K562 (cell line): ENCODE data around the gene SLX4IP. TPM values are rescaled to one million over a fixed set of nuclear protein-coding genes. Genes with fewer than 3 reads are reported as not detected.

Source experiments
- ATAC-seq: fragments of 200-7000 bp; cut with Tn5 transposase; 3 replicates; pipeline ENCODE4 v1.9.1; 2020; ENCODE audit warnings: moderate library complexity
- BruUV-seq: library from RNA; stranded (reverse); fragments of 400-500 nt; replicated peaks from 2 replicates; lab custom pipeline; 2021; lab: Mats Ljungman, UMichigan
- CTCF ChIA-PET: fragments of 300-600 bp; formaldehyde crosslinking; extraction: SDS; loops from one replicate; lab custom pipeline; 2021; ENCODE audit warnings: low intra/inter-chr PET ratio; lab: Yijun Ruan, JAX
- POLR2A ChIA-PET: fragments of 300-600, 350-650 bp; sonication (Branson Sonifier 250); formaldehyde crosslinking; extraction: SDS; loops from one replicate; lab custom pipeline; 2021; ENCODE audit warnings: antibody characterized with exemption, inconsistent platforms; lab: Yijun Ruan, JAX
- DNase-seq, 4 experiments: peaks; one replicate each; pipeline versions ENCODE4 v3.0.0 to v3.0.0-alpha.2; 2011 to 2018; ENCODE audit warnings: low spot score in 3 of 4, mixed read lengths in 3 of 4; ENCODE audit errors: extremely low read depth in 1 of 4
- FAIRE-seq: peaks from 2 replicates; lab custom pipeline; 2011; peaks lifted over from hg19 to GRCh38; lab: Jason Lieb, UNC
- H2AFZ ChIP-seq: 2 replicates; pipeline ENCODE4 v1.6.0; 2011; ENCODE audit warnings: low read depth, low read length, control low read depth, inconsistent platforms
- H3K27ac ChIP-seq: fragments of 200-600 bp; 3 replicates; pipeline ENCODE4 v1.8.0; 2011; ENCODE audit warnings: low read depth, mild to moderate bottlenecking, control low read depth, inconsistent platforms, low read length, moderate library complexity, mixed read lengths; ENCODE audit errors: extremely low read depth
- H3K27me3 ChIP-seq, 2 experiments: fragments of 300-600 bp in 1 of 2; 2 replicates in 1 of 2; 3 replicates in 1 of 2; pipeline versions ENCODE4 v1.6.0 to v1.8.0; 2011; ENCODE audit warnings: inconsistent platforms in 2 of 2, low read length in 2 of 2, mild to moderate bottlenecking in 1 of 2, mixed read lengths in 1 of 2, moderate library complexity in 1 of 2; ENCODE audit not compliant: control insufficient read depth in 2 of 2, insufficient read depth in 2 of 2
- H3K36me3 ChIP-seq: fragments of 300-600 bp; 3 replicates; pipeline ENCODE4 v1.8.0; 2011; ENCODE audit warnings: mild to moderate bottlenecking, low read length, inconsistent platforms; ENCODE audit not compliant: control insufficient read depth, insufficient read depth
- H3K4me1 ChIP-seq, 2 experiments: fragments of 200-600 bp in 1 of 2; replicated peaks in 1 of 2; 2 replicates in 1 of 2; 3 replicates in 1 of 2; pipeline versions ENCODE4 v1.5.1 to v1.8.0; 2011; ENCODE audit warnings: inconsistent platforms in 2 of 2, low read length in 2 of 2, mild to moderate bottlenecking in 1 of 2, mixed read lengths in 1 of 2, moderate library complexity in 1 of 2; ENCODE audit not compliant: control insufficient read depth in 2 of 2, insufficient read depth in 2 of 2
- H3K4me2 ChIP-seq: 2 replicates; pipeline ENCODE4 v1.6.1; 2011; ENCODE audit warnings: low read length, control low read depth, inconsistent platforms, mixed read lengths; ENCODE audit not compliant: insufficient read depth
- H3K4me3 ChIP-seq: fragments of 200-600 bp; sonication (generic), shearing (Covaris generic); 2 replicates; pipeline ENCODE4 v1.5.1; 2016; ENCODE audit warnings: control low read depth, inconsistent platforms
- H3K79me2 ChIP-seq: fragments of 200-600 bp; 3 replicates; pipeline ENCODE4 v1.8.0; 2011; ENCODE audit warnings: low read length, inconsistent platforms; ENCODE audit not compliant: control insufficient read depth, insufficient read depth
- H3K9ac ChIP-seq, 2 experiments: 2 replicates each; pipeline versions ENCODE4 v1.6.0 to v1.6.1; 2011; ENCODE audit warnings: low read depth in 2 of 2, low read length in 2 of 2, control low read depth in 1 of 2, inconsistent platforms in 1 of 2, mild to moderate bottlenecking in 1 of 2, mixed read lengths in 1 of 2; ENCODE audit not compliant: insufficient read depth in 1 of 2
- H3K9me1 ChIP-seq: one replicate; pipeline ENCODE4 v1.6.0; 2011; ENCODE audit warnings: inconsistent platforms, mild to moderate bottlenecking, low read length, moderate library complexity; ENCODE audit not compliant: control insufficient read depth, insufficient read depth
- H3K9me3 ChIP-seq: replicated peaks from 2 replicates; pipeline ENCODE4 v1.5.1; 2011; ENCODE audit warnings: low read depth, low read length, inconsistent platforms; ENCODE audit not compliant: control insufficient read depth, insufficient read depth
- H4K20me1 ChIP-seq: replicated peaks from 2 replicates; pipeline ENCODE4 v1.6.1; 2011; ENCODE audit warnings: low read length, inconsistent platforms, mixed read lengths; ENCODE audit not compliant: control insufficient read depth, insufficient read depth
- CTCFL ChIP-seq: IDR thresholded peaks from 2 replicates; pipeline ENCODE4 v1.6.1; 2011; ENCODE audit warnings: borderline replicate concordance, low read depth, mild to moderate bottlenecking, moderate library complexity, low read length; ENCODE audit not compliant: insufficient read depth, poor library complexity, severe bottlenecking
- EZH2 ChIP-seq: IDR thresholded peaks from 2 replicates; pipeline ENCODE4 v1.6.1; 2012; ENCODE audit warnings: low read depth, mild to moderate bottlenecking, inconsistent platforms, low read length, borderline replicate concordance
- JUND ChIP-seq, 2 experiments: IDR thresholded peaks; 2 replicates in 1 of 2; 3 replicates in 1 of 2; pipeline ENCODE4 v1.6.1; 2011; ENCODE audit warnings: borderline replicate concordance in 2 of 2, low read depth in 2 of 2, low read length in 2 of 2, improper control_type of control experiment in 1 of 2, missing biosample characterization in 1 of 2, missing genetic modification characterization in 1 of 2, missing genetic modification reagents in 1 of 2
- MCM7 ChIP-seq, 2 experiments: fragments of 450-650 bp; IDR thresholded peaks; 2 replicates each; pipeline ENCODE4 v1.6.1; 2016 to 2018
- MITF ChIP-seq: IDR thresholded peaks from 2 replicates; pipeline ENCODE4 v1.6.1; 2014; ENCODE audit warnings: antibody characterized with exemption
- NRF1 ChIP-seq, 2 experiments: fragments of 450-650 bp; IDR thresholded peaks in 1 of 2; conservative IDR thresholded peaks in 1 of 2; 2 replicates each; pipeline ENCODE4 v1.6.1; 2014; ENCODE audit warnings: mild to moderate bottlenecking in 2 of 2
- POLR3G ChIP-seq: IDR thresholded peaks from 2 replicates; pipeline ENCODE4 v1.6.1; 2011; ENCODE audit not compliant: insufficient read length, insufficient replicate concordance; ENCODE audit errors: extremely low read depth
- SOX6 ChIP-seq: fragments of 450-650 bp; IDR thresholded peaks from 2 replicates; pipeline ENCODE4 v1.6.1; 2014; ENCODE audit warnings: mild to moderate bottlenecking
- UBTF ChIP-seq, 2 experiments: IDR thresholded peaks; 2 replicates each; pipeline ENCODE4 v1.6.1; 2012; ENCODE audit warnings: improper control_type of control experiment in 2 of 2, low read depth in 2 of 2, low read length in 2 of 2, borderline replicate concordance in 1 of 2
- ZNF431 ChIP-seq: sonication (generic); formaldehyde crosslinking; IDR thresholded peaks from 2 replicates; pipeline ENCODE4 v1.8.0; 2022; ENCODE audit warnings: mild to moderate bottlenecking, missing genetic modification reagents
- WGBS: fragments of 100-300 bp; shearing (Covaris generic); methylation state at CpG from one replicate; pipeline ENCODE4 v1.1.6; 2016; ENCODE audit warnings: low coverage, mixed read lengths; ENCODE audit not compliant: insufficient coverage; ENCODE audit errors: missing lambda C conversion rate; 5-methylcytosine and 5-hydroxymethylcytosine counted together
- in situ Hi-C: fragments of 300-500 bp; cut with MboI; formaldehyde crosslinking; loops from 4 replicates; pipeline ENCODE4 v1.15.0; 2018; ENCODE audit warnings: inconsistent platforms, mixed read lengths
- intact Hi-C: fragments of 100-400 bp; cut with micrococcal nuclease; formaldehyde crosslinking; loops from 2 replicates; pipeline ENCODE4 v1.14.2; 2022
- polyA plus RNA-seq, 8 experiments: library from polyadenylated mRNA; depleted of rRNA in 4 of 8; stranded (reverse) in 5 of 8; unstranded in 3 of 8; fragments of >200 nt; fragmentation: Nextera tagmentation in 2 of 8; fragmentation: Illumina TruSeq in 1 of 8; extraction: Ambion mirVana in 2 of 8; extraction: Trizol in 1 of 8; gene quantifications; 2 replicates each; pipeline versions ENCODE4 v1.2.1 to v1.2.3, GENCODE V29; 2011 to 2014; ENCODE audit warnings: inconsistent platforms in 1 of 8, missing spikeins in 1 of 8
- total RNA-seq, 7 experiments: library from RNA; depleted of rRNA in 6 of 7; stranded (reverse); fragments of >200 nt in 6 of 7; fragmentation: Illumina TruSeq in 2 of 7; extraction: Trizol in 2 of 7; gene quantifications; 2 replicates each; pipeline versions ENCODE4 v1.2.1 to v1.2.3, GENCODE V29; 2011 to 2021; ENCODE audit warnings: low replicate concordance in 1 of 7
- TF ChIP-seq, protein P1 (sequence below): sonication (generic); formaldehyde crosslinking; IDR thresholded peaks from 2 replicates; pipeline ENCODE4 v1.8.0; 2022; ENCODE audit warnings: missing genetic modification reagents, mild to moderate bottlenecking, borderline replicate concordance

Gene SLX4IP
- total and polyA plus RNA-seq, 9 of the 15 experiments (the other 6 are each of a cell fraction or from before 2014, with no cell fraction given) = 1.5 to 5.9 (median 3.5) TPM

DNA sequence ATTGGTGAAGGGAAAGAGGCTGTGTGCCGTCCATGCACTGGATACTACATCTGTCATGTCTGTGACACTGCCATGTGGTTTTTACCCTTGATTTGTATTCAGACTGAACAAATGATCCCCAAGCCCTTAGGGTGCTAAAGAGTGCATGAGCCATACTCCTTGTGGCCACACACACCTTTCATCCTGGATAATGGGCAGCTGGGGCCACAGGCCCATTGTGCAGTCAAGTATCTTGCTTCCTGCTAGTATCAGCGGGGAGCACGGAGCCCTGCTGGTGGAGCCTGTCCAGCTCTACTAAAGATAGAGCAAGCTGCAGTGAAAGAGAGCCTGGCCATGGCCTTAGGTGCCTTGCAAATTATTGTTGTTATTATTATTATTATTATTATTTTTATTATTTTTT is 75.1 kb downstream of the SLX4IP start (continued):
- TF ChIP-seq JUND (IDR thresholded peaks at IDR 0.05; ENCODE audit: borderline replicate concordance, low read depth, low read length) (no peak), JUND (tag; IDR thresholded peaks at IDR 0.05; ENCODE audit: borderline replicate concordance, low read depth, low read length) (no peak), UBTF (IDR thresholded peaks at IDR 0.05; ENCODE audit: borderline replicate concordance in 1 of 2, low read depth in 2 of 2, low read length in 2 of 2) (no peak), POLR3G (no peak), CTCFL (no peak)

GRCh38 chr20:10511170-10511508 is 76.0 kb downstream of the SLX4IP start:
- POLR2A ChIA-PET = interaction anchor here (0.6 to 1.0 kb wide), 4 partner anchors 12 to 88 kb away, joined by 3 to 4 read pairs (median 3); partner anchors contain the start of genes MKKS and SLX4IP
- peak overlapping the region; percentile 71 for H2AFZ ChIP-seq
- ATAC-seq = peak; percentile 12
- H3K79me2 ChIP-seq = peaks cover 25% of the 10 kb centered on the region; the same call in 2 of the 3 replicates
- 22% methylated on average over 3 of the region's 3 CpGs for WGBS
- FAIRE-seq = no peak
- H3K4me3 ChIP-seq = no peak overlapping the region
- peaks cover 11 to 38% of the 10 kb centered on the region in 2 experiments; a peak in 4 of 5 replicates for H3K4me1 ChIP-seq
- H3K9ac ChIP-seq = peak overlapping the region in 1 of 2 experiments; percentile 66; a peak in 2 of 4 replicates
- H3K27me3 ChIP-seq = no peaks in the 10 kb centered on the region
- CTCF ChIA-PET = no interaction called here
- H3K9me3 ChIP-seq = no peaks in the 10 kb centered on the region
- DNase-seq = no peak
- intact Hi-C loops (no loop called here), in situ Hi-C loops (no loop called here)
- H3K36me3 ChIP-seq = no peaks in the 10 kb centered on the region
- no peaks in the 10 kb centered on the region for H3K9me1 ChIP-seq
- peak overlapping the region; percentile 74 for H3K4me2 ChIP-seq
- H4K20me1 ChIP-seq = no peaks in the 10 kb centered on the region
- TSS peak; percentile 96 for BruUV-seq
- H3K27ac ChIP-seq = peak overlapping the region; percentile 96
- TF ChIP-seq MITF = no peak
- no peak for TF ChIP-seq MCM7 (IDR thresholded peaks at IDR 0.05)
- no peak for TF ChIP-seq ZNF431 (CRISPR knock-in tag)
- no peak for TF ChIP-seq EZH2
- TF ChIP-seq SOX6 = no peak
- TF ChIP-seq, protein P1, sequence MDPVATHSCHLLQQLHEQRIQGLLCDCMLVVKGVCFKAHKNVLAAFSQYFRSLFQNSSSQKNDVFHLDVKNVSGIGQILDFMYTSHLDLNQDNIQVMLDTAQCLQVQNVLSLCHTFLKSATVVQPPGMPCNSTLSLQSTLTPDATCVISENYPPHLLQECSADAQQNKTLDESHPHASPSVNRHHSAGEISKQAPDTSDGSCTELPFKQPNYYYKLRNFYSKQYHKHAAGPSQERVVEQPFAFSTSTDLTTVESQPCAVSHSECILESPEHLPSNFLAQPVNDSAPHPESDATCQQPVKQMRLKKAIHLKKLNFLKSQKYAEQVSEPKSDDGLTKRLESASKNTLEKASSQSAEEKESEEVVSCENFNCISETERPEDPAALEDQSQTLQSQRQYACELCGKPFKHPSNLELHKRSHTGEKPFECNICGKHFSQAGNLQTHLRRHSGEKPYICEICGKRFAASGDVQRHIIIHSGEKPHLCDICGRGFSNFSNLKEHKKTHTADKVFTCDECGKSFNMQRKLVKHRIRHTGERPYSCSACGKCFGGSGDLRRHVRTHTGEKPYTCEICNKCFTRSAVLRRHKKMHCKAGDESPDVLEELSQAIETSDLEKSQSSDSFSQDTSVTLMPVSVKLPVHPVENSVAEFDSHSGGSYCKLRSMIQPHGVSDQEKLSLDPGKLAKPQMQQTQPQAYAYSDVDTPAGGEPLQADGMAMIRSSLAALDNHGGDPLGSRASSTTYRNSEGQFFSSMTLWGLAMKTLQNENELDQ (CRISPR knock-in tag) = no peak
- no peak for TF ChIP-seq NRF1 (conservative IDR thresholded peaks at IDR 0.05 in 1 of 2, IDR thresholded peaks at IDR 0.05 in 1 of 2)
